Jurkat, Clone E6-1 (cell line): ENCODE results near the gene RAB40B.
A peak's percentile ranks its signal among the peaks of the same experiment; 100 is the strongest.
"Not testable (repeated sequence)": the region's sequence is repeated elsewhere in the genome, so short reads cannot be mapped to it uniquely, and the experiment has no call there.

Experiments used
- DNase-seq: peaks from one replicate; pipeline ENCODE4 v3.0.0-alpha.2; 2011; ENCODE audit warnings: low read depth, low spot score
- H3K4me3 ChIP-seq: 2 replicates; pipeline ENCODE4 v1.5.1; 2011; ENCODE audit warnings: mild to moderate bottlenecking, low read length, control low read depth, moderate library complexity

The RAB40B gene

DNA sequence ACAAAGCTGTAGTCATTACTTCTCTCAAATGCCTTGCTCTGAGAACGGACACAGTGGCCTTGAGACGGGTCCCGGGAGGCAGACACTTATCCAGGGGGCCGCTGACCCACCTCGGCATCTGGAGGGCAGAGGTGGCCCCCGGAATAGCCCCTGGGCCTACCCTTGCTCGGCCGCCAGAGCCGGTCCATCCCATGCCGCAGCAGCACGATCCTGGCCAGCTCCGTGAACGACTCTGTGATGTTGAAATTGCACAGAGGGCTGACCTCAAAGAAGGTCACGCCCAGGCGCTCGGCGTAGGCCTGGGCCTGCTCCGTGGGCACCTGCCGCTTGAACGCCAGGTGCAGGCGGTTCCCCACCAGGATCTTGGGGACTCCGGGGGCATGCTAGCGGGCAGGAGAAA is 40.2 kb downstream of the RAB40B start:
- no peak for DNase-seq
- H3K4me3 ChIP-seq = no peak overlapping the region

DNA sequence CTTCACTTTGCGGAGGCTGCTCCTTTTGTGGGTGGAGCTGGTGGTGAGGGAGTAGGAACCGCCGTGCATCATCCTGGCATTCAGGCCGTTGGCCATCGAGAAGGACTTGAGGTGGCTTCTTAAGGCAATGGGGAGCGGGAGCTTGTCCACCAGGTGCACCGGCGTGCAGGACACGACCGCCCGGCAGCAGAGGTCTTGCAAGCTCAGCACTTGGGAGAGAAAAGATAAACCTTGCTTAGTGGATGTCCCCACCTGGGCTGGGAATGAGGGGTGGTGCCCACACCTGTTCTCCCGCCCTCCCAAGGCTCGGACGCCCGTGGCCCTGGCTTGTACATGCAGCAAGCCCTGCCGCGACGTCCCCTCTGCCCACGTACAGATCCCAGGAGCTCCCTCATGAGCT is 40.6 kb downstream of the RAB40B start:
- DNase-seq = no peak
- H3K4me3 ChIP-seq = no peak overlapping the region

DNA sequence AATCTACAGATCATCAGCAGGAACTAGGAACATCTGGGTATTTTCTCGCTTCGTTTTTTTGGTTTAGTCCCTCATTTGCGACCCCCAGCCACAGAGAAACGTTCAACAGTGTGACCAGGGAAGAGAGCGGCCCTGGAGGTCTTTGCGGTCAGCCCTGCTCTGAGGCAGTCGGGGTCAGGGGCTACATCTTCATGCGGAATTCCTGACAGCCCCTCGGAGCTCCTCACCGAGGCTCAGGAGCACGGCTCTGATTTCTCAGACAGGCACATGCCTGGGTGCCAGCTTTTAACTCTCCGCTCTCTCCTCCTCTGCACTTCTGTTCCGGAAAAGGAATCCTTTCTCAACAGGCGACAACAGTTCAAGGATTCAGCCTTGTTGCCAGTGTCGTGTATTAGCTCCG is 42.2 kb downstream of the RAB40B start:
- no peak for DNase-seq
- no peak overlapping the region for H3K4me3 ChIP-seq

DNA sequence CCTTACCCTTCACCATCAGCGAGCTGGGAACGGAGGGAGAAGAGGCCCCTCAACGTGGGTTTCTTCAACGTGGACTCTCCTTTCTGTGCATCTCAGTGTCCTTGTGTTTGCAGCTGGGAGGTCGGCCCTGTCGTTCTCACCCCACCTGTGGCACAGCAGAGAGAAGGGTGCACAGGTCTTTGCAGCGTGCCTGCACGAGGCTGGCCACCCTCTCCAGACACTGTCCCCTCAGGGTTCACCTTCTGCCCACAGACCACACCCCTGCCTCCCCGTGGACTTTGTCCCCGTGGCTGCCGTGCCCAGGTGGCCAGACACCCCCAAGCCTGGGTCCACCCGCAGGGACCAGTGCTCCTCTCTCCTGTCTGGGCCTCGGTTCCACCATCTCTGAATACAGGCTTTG is 43.0 kb downstream of the RAB40B start:
- no peak overlapping the region for H3K4me3 ChIP-seq

DNA sequence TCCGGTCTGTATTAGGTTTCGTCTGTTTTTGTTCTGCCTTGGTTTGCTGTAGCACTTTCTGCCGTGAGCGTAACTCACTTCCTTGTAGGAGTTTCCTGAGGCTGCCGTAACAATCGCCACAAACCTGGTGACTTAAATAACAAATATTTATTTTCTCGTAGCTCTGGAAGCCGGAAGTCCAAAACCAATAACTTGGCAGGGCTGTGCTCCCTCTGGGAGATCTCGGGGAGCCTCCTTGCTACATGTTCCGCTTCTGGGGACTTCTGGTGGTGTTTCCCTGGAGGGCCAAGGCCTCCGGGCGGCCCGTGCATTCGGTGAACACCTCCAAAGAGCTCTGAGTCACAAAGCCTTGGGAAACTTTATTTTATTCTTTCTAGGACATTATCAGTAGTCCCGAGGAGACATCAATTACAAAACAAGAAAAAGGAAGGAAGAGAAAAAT is 43.4 kb downstream of the RAB40B start:
- DNase-seq = no peak

More for the DNA sequence above, 43.0 kb downstream of the RAB40B start:
- no peak for DNase-seq

DNA sequence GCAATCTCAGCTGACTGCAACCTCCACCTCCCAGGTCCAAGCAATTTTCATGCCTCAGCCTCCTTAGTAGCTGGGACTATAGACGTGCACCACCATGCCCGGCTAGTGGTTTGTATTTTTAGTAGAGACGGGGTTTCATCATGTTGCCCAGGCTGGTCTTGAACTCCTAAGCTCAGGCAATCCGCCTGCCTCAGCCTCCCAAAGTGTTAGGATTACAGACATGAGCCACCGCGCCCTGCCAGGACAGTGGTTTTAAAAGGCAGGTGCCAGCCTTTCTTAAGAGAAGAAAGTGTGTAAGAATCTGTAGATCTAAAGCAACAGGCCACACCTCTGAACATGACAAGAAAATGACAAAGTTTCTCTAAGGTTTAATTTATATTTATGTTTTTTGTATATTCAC is 43.9 kb downstream of the RAB40B start:
- DNase-seq, H3K4me3 ChIP-seq: not testable (repeated sequence)

More for the DNA sequence above, 43.4 kb downstream of the RAB40B start:
- no peak overlapping the region for H3K4me3 ChIP-seq

DNA sequence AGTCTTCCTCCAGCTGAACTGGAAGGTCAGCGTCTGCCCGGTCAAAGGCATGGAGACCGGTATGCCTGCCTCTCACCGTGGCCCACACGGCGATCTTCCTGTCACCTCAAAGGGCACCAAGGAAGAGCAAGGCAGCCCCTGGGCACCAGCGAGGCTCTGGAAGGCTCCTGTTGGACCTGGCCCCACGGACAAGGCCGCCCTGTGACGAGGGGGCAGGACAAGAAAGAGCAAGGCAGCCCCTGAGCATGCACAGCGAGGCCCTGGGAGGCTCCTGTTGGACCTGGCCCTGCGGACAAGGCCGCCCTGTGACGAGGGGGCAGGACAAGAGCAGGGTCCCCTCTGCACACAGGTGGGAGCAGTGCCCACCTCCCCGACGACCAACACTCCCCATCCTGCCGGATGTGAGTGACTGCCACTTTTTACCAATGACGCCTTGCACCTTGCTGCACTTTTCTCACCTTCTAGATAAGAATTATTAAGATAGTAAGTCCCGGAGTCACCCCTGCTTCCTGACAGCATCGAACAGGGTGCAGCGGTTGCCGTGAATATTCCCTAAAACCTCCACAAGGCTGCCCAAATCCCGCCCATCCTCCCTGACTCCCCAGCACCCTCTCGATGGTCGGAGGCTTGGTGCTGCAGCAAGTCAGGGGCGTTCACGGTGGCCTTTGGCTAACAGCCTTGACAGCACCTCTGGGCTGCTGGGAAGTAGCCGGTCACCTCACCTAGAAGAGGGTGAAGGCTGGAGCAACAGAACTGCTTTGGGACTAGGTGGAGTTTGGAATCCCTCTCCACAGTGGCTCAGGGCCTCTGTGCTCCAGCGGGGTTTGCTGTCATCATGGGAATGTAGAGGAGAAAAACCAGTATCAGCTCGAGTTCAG is 44.6 kb downstream of the RAB40B start:
- no peak overlapping the region for H3K4me3 ChIP-seq
- no peak for DNase-seq

DNA sequence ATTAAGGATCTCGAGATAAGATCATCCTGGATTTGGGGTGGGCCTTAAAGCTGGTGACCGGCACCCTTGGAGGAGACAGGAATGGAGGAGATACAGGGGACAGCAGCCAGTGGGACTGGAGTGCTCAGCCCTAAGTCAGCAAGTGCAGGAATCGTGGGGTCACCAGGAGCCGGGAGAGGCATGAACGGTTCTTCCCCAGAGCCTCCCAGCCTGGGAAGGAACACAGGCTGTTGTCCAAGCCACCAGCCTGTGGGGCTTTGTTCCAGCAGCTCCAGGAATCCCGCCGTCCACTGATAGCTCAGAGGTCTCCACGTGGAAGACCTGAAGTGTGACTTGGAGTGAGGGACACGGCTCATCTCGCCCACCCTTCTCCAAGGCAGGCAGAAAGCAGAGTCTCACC is 47.8 kb downstream of the RAB40B start:
- no peak for DNase-seq
- no peak overlapping the region for H3K4me3 ChIP-seq

DNA sequence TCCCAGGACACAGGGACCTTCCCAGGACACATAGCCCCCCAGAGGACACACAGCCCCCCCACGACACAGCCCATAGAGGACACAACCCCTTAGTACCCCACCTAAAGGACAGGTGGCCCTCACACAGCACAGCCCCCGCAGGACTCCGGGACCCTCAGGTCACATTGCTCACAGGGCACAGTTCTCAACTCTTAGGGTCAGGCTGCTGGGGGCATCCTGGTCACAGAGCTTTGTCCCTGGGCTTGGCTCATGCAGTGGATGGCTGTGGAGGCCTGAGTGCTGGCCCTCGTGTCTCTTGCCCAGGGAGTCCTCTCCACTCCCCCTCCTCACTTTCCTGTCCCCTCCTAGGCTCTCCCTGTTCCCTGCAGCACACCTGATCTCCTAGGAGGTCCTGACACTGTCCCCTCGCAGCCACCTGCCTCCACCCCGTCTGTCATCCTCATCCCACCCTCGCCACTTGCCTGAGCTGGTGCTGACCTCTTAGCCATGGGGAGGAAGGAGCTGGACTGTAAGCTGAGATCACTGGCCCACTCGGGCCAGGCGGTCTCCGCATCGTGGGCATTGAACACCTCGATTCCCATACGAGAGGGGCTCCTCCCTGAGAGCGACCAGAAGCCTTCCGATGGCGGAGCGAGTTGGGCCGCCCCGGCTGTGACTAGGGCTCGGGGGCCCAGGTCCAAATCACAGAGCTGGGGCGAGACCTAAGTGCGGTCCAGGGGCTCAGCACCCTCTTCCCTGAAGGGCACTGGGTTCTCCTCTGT is 48.8 kb downstream of the RAB40B start:
- no peak for DNase-seq
- no peak overlapping the region for H3K4me3 ChIP-seq

DNA sequence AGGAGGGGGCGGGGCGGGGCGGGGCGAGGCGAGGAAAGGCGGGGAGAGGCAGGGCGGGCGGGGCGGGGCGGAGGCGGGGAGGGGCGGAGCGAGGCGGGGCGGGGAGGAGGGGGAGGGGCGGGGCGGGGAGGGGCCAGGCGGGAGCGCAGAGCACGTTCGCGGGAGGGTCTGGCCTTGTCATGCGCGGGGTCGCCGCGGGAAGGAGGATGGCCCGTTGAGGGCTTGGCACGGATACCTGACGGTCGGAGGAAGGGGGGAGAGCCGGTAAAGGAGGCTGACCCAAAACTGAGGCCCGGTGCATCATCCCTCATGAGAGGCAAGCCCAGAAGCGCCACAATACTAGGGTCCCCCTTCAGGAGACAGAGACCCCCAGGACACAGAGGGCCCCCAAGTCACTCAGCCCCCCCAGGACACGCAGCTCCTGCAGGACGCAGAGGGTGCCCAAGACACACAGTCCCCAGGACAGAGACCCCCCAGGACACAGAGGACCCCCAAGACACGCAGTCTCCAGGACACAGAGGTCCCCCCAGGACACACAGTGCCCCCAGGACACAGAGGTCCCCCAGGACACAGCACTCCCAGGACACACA is 49.7 kb downstream of the RAB40B start:
- peak; percentile 18 for DNase-seq
- peak overlapping the region; percentile 53 for H3K4me3 ChIP-seq

DNA sequence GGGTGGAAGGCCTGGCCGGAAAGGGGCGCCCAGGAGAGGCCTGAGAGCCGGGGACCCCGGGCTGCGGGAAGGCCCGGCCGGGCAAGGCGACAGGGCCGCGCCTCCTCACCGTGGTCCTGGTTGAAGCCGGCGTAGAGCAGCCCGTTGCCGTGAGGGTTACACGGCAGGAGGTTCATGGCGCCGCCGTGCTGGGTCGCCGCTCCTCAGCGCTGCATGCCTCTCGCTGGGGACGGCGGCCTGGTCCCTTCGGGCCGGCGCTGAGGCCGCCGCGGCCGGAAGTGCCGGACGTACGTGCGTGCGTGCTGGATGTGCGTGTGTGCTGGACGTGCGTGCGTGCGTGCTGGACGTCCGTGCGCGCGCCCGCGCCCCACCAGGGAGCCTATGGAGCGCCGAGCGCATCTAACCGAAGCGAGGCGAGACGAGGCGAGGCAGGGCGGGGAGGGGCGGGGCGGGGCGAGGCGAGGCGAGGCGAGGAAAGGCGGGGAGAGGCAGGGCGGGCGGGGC is 50.3 kb downstream of the RAB40B start, which contains the start of gene WDR45B:
WDR45B (minus strand) TSS at position 280 of the 504 bp plus-strand sequence; CDS start at position 176, 104 bp downstream.
- DNase-seq = peak; percentile 86
- H3K4me3 ChIP-seq = peak within 1 kb of the TSS; percentile 87

DNA sequence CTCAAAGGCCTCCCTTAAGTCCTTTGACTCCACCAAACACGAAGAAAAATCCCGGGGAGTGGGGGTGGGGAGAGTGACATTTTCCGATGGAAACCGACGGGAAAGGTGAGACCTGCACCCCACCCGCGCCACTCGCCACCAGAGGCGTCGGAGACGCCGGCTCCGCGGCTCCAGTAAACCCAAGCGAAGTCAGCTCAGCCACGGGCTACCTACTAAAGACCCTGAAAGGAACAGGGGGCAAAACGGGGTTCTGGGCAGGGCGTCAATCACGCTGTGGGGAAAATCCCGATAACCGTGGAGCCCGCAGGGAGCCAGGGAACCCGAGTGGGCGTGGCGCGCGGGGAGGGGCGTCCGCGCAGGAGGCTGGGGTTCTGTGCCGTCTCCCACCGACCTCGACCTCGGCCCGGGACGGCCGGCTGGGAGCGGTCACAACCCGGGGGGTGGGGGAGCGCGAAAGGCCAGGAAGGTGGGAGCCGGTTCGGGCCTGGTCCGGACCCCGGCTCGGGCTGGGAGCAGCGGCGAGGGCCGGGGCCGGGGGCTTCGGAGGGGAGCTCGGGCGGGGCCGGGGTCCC is 50.8 kb downstream of the RAB40B start:
- no peak for DNase-seq
- H3K4me3 ChIP-seq = peak overlapping the region; percentile 87

DNA sequence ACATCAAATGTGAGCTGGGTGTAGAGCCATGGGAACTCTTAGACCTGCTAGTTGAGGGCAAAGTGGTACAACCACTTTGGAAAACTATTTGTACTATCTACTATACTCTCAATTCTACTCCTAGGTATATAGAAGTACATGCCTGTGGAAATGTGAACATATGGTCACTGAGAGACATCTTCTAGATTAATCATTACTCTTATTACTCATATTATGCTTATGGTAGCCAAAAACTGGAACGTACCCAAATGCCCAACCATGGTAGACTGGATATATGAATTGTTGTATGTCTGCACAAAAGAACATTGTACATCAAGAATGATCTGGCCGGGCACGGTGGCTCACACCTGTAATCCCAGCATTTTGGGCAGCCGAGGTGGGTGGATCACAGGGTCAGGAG is 53.0 kb downstream of the RAB40B start:
- H3K4me3 ChIP-seq = no peak overlapping the region
- DNase-seq = no peak

DNA sequence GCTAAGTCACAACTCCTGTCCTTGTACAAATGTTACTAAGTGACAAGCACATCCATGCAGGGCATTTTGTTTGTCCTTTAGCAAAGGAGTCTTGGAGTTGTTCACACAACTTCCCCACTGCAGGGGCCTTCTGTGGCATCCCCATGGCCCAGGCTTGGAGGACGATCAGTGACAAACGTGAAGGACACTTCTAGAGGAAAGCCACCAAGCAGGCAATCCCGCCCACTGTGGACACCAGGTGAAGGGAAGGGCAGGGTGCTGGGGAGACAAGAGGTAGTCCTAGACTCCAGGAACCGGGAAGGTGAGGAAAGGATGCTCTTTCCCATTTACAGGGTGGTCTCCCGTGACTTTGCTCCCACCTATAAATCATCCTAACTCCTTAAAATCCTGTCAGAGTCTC is 54.4 kb downstream of the RAB40B start:
- H3K4me3 ChIP-seq = no peak overlapping the region
- no peak for DNase-seq

DNA sequence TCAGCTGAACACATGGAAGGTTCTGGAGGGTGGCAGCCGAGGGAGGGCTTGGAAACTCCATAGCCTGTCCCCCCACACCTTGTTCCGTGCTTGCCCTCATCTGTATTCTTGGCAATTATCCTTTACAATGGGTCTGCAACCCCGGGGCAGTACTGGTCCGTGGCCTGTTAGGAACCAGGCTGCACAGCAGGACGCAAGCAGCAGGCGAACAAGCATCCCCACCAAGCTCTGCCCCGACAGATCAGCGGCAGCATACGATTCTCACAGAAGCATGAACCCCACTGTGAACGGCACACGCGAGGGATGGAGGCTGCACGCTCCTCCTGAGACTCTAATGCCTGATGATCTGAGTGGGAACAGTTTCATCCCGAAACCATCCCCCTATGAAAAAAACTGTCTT is 56.5 kb downstream of the RAB40B start:
- DNase-seq = no peak
- no peak overlapping the region for H3K4me3 ChIP-seq

DNA sequence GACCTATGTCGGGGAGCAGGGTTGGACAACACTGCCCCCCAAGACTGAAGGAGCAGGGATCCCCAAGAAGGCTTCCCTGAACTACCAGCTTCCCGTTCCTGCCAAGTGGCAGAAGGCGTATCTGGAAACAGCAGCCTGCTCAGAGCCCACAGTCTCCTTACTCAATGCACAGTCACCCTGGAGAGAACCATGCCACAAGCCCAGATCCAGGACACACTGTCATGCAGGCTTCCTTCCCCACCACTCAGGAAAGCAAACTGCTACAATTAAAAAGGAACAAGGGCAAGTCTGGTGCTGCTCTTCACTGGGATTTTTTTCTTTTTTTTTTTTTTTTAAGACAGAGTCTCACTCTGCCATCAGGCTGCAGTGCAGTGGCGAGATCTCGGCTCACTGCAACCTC is 58.5 kb downstream of the RAB40B start:
- H3K4me3 ChIP-seq = no peak overlapping the region
- DNase-seq = no peak

DNA sequence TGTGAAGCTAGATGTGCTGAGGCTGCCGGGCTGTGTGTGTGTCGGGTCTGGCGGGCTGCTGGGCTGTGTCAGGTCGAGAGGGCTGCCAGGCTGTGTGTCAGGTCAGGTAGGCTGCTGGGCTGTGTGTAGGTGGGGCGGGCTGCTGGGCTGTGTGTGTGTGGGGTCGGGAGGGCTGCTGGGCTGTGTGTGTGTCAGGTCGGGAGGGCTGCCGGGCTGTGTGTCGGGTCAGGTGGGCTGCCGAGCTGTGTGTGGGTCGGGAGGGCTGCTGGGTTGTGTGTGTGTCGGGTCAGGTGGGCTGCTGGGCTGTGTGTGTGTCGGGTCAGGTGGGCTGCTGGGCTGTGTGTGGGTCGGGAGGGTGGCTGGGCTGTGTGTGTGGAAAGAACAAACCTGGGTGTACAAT is 58.9 kb downstream of the RAB40B start:
- no peak overlapping the region for H3K4me3 ChIP-seq
- DNase-seq = no peak

DNA sequence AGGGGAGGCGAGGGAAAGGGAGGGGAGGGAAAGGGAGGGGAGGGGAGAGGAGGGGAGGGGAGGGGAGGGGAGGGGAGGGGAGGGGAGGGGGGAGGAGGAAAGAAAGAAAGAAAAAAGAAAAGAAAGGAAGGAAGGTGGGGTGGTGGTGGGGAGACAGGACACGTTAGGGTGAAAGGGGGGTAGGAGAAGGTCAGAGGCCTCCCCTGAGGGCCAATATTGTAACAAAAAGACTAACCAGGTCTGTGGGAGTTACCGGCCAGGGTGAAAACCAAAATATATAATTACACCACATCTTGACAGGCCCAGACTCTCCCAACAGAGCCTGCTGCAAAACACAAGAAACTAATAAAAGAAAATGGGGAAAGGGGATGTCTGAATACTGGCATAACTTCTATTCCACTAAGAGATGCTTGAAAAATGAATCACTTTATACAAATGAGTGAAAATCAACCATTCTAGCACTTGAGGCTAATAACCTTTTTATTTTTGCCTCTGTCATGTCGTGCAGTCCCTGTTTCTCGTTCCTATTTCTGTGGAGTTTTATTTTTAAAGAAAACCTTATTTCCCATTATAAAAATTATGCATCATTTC is 60.2 kb downstream of the RAB40B start:
- no peak for DNase-seq
- H3K4me3 ChIP-seq = no peak overlapping the region
